T-helper 9 cell (primary cell): ENCODE measurements around the gene NUDT8.
"Not testable (repeated sequence)": the region's sequence is repeated elsewhere in the genome, so short reads cannot be mapped to it uniquely, and the experiment has no call there.

ENCODE experiments used
- DNase-seq: peaks from one replicate; pipeline ENCODE4 v3.0.0-alpha.2; 2020
- total RNA-seq, 2 donors: gene quantifications; one replicate each; lab custom pipeline; 2026; lab: John Stamatoyannopoulos, UW

The NUDT8 gene
- total RNA-seq, result 1.5 to 1.7 reads per million in 2 donors

GRCh38 chr11:67629386-67630227 is at the start of gene NUDT8:
TSS of gene NUDT8 (minus strand) at chr11:67629937. CDS start at chr11:67629911, 26 bp downstream.
- peak; percentile 77 for DNase-seq

DNA sequence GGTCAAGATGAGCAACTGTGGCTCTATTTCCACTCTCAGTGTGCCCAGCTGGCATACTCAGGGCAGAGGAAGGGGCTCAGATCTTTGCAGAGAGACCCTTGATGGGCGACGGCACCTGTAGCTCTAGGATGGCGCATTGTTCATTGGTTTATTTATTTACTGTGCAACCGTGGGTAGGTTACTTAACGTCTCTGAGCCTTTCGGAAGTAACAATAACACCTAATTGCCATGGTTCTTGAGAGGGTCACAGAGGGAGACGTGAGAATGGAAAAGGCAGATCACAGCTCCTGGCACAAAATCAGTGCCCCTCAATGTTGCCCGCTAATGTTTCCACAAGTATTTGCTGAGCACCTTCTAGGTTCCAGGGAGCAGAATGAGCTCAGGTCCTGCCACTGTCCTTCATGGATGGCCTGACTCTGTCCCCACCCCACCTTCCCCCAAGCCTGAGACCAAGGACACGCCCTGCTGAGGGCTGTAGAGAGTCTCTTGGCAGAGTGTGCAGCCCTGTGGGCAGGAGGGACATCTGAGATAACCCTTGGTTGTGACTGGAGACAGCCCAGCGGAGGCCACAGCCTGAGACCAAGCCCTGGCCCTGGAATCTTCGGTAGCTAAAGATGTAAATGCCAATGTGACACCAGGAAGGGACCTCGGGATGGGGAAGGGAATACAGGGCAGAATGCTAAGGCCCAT is 45.5 kb upstream of the NUDT8 start:
- DNase-seq, result no peak

GRCh38 chr11:67674442-67674871 is 44.7 kb upstream of the NUDT8 start, which contains the start of gene ALDH3B2:
TSS of gene ALDH3B2 (minus strand) at chr11:67674623. CDS start at chr11:67666935, 7,688 bp downstream.
- DNase-seq, result no peak

- no peak for DNase-seq
Measured at GRCh38 chr11:67673902-67674301, 44.2 kb upstream of the NUDT8 start.

- DNase-seq, result no peak
Measured at GRCh38 chr11:67673358-67673757, 43.6 kb upstream of the NUDT8 start.

DNA sequence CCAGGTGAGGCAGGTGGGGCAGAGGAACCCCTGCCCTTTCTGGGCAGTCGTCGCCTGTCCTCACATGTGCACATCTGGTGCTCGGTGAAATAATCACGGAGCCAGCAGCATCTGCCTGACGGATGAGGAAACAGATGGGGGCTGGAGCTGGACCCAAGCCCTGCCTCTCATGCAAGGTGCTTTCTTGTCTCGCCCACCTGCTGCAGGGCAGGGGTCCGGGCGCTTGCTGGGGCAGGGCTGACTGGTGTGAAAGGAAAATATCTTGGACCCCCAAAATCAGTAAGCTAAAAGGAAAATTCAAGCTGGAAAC is 41.4 kb upstream of the NUDT8 start:
- no peak for DNase-seq

DNA sequence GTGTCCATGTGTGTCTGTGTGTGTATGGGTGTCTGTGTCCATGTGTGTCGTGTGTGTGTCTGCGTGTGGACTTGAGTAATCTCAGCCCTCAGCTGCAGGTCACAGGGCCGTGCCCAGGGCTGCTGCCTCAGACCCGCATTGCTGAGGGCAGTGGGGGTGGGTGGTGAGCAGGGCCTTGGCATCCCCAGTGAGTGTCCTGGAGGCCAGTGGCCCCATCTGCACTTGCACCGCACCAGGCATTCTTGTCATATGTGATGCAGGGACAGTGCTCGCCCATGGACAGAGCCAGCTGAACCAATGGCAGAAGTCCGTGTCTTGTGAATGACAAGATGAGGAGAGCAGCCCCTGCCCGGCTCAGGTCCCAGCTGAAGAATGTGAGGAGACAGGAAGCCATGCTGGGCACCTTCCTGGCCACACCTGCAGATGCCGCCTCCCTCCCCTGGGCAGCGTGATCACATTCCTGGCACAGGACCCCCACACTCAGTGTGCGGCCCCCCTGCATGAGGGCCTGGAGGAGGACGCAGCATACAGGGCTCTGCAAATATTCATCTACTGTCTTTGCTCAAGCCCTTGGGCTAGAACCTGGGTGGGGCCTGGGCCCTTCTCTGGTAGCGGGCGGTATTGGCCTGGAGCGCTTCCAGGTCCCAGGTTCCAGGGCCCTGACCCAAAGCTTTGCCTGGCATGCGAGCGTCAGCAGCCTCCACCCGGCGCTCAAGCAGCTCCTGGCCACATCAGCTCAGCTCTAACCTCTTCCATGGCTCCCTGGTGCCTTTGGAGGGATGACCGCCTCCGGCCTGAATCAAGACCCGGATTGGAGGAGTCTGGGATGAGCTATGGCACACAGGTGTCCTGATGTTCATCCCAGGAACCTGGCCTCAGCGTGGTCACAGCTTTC is 40.8 kb upstream of the NUDT8 start:
- no peak for DNase-seq

DNA sequence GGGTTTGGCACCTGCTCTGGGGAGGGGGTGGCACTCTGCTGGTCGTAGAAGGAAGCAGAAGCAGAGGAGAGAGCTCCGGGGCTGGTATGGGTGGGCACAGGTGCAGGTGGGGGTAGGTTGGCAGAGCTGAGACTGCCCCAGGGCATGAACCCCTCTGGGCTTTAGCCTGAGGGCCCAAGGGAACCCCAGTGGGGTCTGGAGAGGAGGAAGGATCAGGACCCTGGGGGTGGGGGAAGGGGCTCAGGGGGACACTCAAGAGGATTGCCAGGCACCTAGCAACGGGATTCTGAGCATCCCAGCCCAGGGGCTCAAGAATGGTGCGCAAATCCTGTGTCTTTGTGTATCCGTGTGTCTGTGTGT is 38.4 kb upstream of the NUDT8 start:
- DNase-seq, result no peak

GRCh38 chr11:67667490-67668191 is 37.9 kb upstream of the NUDT8 start:
- DNase-seq, result no peak

DNA sequence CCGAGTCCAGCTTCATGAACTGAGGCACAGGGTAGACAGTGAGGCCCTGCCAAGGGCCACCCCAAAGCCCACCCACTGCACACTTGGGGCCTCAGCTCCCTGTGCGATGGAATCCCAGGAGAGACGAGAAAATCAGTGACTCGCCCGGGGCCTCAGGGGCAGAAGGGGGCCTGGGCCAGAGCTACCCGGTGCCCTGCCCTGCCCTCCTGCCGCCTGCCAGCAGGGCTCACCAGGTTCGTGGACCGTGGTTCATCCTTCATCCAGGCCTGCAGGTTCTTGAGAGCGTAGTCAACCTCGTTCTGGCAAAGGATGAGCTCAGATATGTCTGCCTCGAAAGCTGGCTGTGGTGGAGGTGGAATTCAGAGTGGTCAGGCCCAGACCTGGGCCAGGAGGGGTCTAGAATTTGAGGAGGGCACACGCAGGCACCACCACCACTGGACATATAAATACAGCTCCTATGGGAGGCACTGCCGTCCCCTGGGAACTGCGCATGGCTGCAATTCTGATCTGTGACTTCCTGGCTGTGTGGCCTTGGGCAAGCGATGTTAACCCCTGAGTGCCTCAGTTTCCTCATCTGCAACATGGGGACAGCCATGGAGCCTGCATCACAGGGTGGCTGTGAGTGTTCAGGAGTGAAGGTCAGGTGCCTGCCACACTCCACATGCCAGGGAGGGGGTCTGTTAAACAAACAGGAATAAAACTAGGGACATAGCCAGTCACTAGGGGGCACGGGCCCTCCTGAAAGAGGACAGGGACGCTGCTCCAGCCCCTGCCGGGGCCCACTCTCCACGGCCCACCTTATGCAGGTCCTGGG is 37.1 kb upstream of the NUDT8 start:
- no peak for DNase-seq

DNA sequence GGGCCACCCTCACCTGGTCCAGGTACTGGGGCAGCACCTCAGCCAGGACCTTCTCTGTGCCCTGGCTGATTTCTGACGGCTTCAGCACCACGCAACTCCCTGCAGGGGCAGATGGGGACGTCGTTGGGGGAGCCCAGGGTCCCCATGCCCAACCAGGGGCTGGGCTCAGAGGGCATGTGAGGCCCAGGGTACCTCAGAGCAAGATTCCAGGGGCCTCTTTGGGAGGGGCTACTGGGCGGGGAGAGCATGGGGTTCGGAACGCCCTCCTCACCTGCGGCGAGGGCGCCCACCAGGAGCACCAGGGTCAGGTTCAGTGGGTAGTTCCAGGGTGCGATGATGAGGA is 36.5 kb upstream of the NUDT8 start:
- DNase-seq, result no peak

GRCh38 chr11:67665541-67666302 is 36.0 kb upstream of the NUDT8 start:
- no peak for DNase-seq

DNA sequence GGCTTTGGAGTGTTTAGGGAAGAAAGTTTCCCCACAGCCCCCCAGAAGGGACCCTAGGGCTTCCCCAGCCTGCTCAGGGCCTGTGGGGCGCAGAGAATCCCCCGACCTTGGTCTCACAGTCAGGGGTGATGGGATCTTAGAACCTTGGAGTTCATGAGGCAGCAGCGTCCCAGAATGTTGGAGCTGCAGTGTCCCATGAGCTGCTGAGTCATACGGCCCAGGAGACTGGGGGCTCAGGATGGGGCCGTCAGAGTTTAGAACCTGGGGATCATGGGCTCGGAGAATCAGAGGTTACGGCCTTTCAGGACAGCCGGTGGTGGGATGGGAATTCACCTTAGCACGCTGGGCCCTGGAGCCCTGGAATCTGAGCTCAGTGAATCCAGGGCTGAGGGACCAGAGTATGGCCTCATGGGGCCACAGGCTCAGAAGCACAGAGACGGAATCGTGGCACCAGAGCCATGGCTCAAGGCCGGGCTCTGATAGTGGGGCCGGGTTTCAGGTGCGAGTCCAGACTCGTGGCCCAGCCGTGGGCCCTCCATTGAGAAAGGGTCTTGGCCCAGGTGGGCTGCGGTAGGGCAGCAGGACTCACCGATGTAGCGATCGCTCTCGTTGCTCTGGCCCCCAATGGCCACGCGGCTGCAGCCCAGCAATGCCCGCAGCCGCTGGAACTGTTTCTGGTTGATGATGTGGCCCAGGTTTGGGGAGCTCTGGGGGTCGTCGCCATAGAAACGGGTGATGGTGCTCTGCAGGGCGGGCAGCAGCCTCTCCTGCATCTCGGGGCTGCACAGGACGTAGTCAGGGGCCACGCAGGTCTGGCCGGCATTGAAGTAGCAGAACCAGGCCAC is 35.2 kb upstream of the NUDT8 start:
- DNase-seq, result no peak

DNA sequence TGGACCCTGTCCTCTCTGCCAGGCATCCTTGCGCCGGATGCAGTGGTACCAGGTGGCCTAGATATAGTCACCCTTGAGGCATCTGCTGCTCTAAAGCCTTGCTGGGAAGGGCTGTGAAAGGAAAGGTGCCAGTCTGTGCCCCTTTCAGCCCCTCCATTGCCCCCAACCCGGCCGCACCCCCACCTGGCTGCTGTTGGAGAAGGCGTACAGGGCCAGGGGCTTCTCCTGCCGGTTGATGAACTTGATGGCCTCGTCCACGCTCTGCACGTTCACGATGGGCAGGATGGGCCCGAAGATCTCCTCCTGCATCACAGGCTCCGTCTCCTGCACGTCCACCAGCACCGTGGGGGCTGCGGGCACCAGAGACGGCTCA is 34.5 kb upstream of the NUDT8 start:
- no peak for DNase-seq

DNA sequence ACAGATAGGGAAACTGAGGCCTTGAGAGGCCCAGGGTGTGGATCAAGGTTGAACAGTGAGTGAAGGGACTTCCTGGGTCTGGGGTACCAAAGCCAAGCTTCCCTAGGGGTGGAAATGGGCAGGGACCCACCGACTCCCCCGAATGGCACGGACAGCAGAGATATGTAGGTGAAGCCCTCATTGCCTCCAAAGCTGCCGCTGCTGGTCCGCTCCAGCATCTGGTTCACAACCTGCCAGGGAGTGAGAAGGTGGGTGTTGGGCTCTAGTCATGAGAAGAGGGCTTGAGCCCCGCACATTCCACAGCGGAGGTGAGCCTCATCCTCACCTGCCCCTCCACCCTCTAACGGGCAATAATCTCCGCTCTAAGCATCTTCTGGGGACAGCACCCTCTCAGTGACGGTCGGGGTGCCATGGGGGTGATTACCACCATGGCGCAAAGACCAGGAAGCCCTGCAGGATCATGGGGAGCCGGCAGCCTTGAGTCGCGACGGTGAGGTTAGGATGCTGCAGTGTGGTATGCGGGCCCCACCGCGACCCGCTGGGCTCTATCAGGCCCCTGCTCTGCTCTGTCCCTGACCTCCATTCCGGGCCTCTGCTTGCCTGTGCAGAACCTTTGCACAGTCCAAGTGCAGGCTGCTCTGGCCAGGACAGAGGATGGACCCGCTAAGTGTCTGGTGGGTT is 33.9 kb upstream of the NUDT8 start:
- DNase-seq, result no peak

- no peak for DNase-seq
Measured at GRCh38 chr11:67662835-67663531, 33.2 kb upstream of the NUDT8 start.

GRCh38 chr11:67662142-67662834 is 32.6 kb upstream of the NUDT8 start:
- DNase-seq, result no peak

DNA sequence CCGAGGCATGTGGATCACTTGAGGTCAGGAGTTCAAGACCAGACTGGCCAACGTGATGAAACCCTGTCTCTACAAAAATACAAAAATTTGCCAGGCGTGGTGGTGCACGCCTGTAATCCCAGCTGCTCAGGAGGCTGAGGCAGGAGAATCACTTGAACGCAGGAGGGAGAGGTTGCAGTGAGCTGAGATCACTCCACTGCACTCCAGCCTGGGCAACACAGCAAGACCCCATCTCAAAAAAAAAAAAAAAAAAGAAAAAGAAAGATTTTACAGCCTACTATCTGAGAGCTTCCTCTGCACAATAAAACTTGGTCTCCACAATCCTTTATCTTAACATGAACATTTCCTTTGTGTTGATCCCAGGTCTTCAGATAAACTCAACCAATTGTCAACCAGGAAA is 31.0 kb upstream of the NUDT8 start:
- DNase-seq, result not testable (repeated sequence)
